Loucy (cell line): ENCODE data around the gene TMEM156.

Source experiments
- H2AFZ ChIP-seq: fragments of 200-600 bp; sonication (generic); 2 replicates; pipeline ENCODE4 v1.6.0; 2016; ENCODE audit warnings: antibody characterized with exemption, mild to moderate bottlenecking, low read length, moderate library complexity
- H3F3A ChIP-seq: fragments of 200-600 bp; 2 replicates; pipeline ENCODE4 v1.6.0; 2016; ENCODE audit warnings: antibody characterized with exemption, low read depth, mild to moderate bottlenecking
- H3K27me3 ChIP-seq: fragments of 200-600 bp; sonication (generic); 2 replicates; pipeline ENCODE4 v1.6.1; 2014; ENCODE audit warnings: low read length, mild to moderate bottlenecking; ENCODE audit not compliant: insufficient read depth, poor library complexity, severe bottlenecking
- H3K36me3 ChIP-seq: fragments of 200-600 bp; sonication (generic); 2 replicates; pipeline ENCODE4 v1.6.1; 2016; ENCODE audit warnings: low read length; ENCODE audit not compliant: insufficient read depth
- H3K4me1 ChIP-seq: fragments of 200-600 bp; sonication (generic); 2 replicates; pipeline ENCODE4 v1.5.1; 2014; ENCODE audit warnings: low read length, mild to moderate bottlenecking; ENCODE audit not compliant: insufficient read depth, poor library complexity, severe bottlenecking
- H3K4me2 ChIP-seq: fragments of 200-600 bp; sonication (generic); 2 replicates; pipeline ENCODE4 v1.6.0; 2014; ENCODE audit warnings: antibody characterized with exemption, low read length, low read depth, mild to moderate bottlenecking; ENCODE audit not compliant: poor library complexity, severe bottlenecking
- H3K4me3 ChIP-seq: fragments of 200-600 bp; sonication (generic); 2 replicates; pipeline ENCODE4 v1.5.1; 2014; ENCODE audit warnings: low read length, mild to moderate bottlenecking, mixed read lengths; ENCODE audit not compliant: poor library complexity, severe bottlenecking
- H3K79me2 ChIP-seq: fragments of 200-600 bp; sonication (generic); 2 replicates; pipeline ENCODE4 v1.6.1; 2014; ENCODE audit warnings: low read length; ENCODE audit not compliant: insufficient read depth
- H3K9ac ChIP-seq: fragments of 200-600 bp; sonication (generic); 2 replicates; pipeline ENCODE4 v1.6.0; 2014; ENCODE audit warnings: mild to moderate bottlenecking, low read depth, low read length, moderate library complexity; ENCODE audit not compliant: poor library complexity, severe bottlenecking
- H3K9me2 ChIP-seq: fragments of 200-600 bp; sonication (generic); replicated peaks from 2 replicates; pipeline ENCODE4 v1.6.1; 2016; ENCODE audit warnings: low read depth, low read length, mixed read lengths
- H3K9me3 ChIP-seq: fragments of 200-600 bp; sonication (generic); 2 replicates; pipeline ENCODE4 v1.6.1; 2014; ENCODE audit warnings: mild to moderate bottlenecking, antibody characterized with exemption, low read length, low read depth; ENCODE audit not compliant: insufficient read depth
- H4K20me1 ChIP-seq: fragments of 200-600 bp; sonication (generic); 2 replicates; pipeline ENCODE4 v1.6.0; 2014; ENCODE audit warnings: antibody characterized with exemption, low read length, mild to moderate bottlenecking; ENCODE audit not compliant: insufficient read depth, poor library complexity, severe bottlenecking
- EZH2phosphoT487 ChIP-seq: fragments of 200-600 bp; IDR thresholded peaks from 2 replicates; pipeline ENCODE4 v1.6.1; 2018; ENCODE audit warnings: antibody characterized with exemption, mild to moderate bottlenecking, moderate library complexity, borderline replicate concordance
- TF ChIP-seq, protein P1 (sequence below): fragments of 200-600 bp; sonication (generic); conservative IDR thresholded peaks from 2 replicates; pipeline ENCODE4 v1.5.1; 2014; ENCODE audit warnings: mild to moderate bottlenecking, antibody characterized with exemption, low read length

Gene TMEM156

GRCh38 chr4:38919494-38919893 is 112.7 kb downstream of the TMEM156 start:
- no peaks in the 10 kb centered on the region for H3F3A ChIP-seq
- no peaks in the 10 kb centered on the region for H4K20me1 ChIP-seq
- no peaks in the 10 kb centered on the region for H3K9me3 ChIP-seq
- no peak overlapping the region for H3K4me3 ChIP-seq
- no peaks in the 10 kb centered on the region for H3K36me3 ChIP-seq
- H3K9ac ChIP-seq, result no peak overlapping the region
- peaks cover 18% of the 10 kb centered on the region for H3K4me1 ChIP-seq
- no peaks in the 10 kb centered on the region for H3K79me2 ChIP-seq
- H2AFZ ChIP-seq, result no peak overlapping the region
- no peaks in the 10 kb centered on the region for H3K9me2 ChIP-seq
- no peak for TF ChIP-seq EZH2phosphoT487
- TF ChIP-seq, protein P1, sequence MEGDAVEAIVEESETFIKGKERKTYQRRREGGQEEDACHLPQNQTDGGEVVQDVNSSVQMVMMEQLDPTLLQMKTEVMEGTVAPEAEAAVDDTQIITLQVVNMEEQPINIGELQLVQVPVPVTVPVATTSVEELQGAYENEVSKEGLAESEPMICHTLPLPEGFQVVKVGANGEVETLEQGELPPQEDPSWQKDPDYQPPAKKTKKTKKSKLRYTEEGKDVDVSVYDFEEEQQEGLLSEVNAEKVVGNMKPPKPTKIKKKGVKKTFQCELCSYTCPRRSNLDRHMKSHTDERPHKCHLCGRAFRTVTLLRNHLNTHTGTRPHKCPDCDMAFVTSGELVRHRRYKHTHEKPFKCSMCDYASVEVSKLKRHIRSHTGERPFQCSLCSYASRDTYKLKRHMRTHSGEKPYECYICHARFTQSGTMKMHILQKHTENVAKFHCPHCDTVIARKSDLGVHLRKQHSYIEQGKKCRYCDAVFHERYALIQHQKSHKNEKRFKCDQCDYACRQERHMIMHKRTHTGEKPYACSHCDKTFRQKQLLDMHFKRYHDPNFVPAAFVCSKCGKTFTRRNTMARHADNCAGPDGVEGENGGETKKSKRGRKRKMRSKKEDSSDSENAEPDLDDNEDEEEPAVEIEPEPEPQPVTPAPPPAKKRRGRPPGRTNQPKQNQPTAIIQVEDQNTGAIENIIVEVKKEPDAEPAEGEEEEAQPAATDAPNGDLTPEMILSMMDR, result no peak
- H3K4me2 ChIP-seq, result no peak overlapping the region
- H3K27me3 ChIP-seq, result no peaks in the 10 kb centered on the region

DNA sequence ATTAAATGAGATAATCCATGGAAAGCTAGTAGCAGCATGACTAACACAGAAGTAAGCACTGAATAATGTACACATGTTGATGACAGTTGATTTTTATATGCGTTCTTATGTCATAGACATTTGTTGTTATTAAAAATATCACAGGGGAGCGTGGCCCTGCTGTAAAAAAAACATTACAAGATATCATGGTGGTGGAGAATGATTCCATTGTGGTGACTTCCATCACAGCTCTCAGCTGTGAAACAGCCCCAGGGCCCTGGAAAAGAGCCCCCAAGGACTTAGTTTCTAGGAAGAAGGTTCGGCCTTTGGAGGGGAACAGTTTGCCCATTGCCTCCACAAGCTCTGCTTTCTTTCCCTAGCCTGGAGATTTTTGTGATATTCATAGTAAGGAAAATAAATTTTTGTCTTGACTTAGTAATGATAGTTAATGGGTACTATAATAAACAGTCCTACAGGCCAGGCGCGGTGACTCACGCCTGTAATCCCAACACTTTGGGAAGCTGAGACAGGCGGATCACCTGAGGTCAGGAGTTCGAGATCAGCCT is 114.7 kb downstream of the TMEM156 start:
- H3K9me2 ChIP-seq, result no peaks in the 10 kb centered on the region
- TF ChIP-seq, protein P1, result no peak
- TF ChIP-seq EZH2phosphoT487, result no peak

More for the DNA sequence above, 114.7 kb downstream of the TMEM156 start:
- Histone ChIP-seq H2AFZ (no peak overlapping the region), H3K9me3 (no peaks in the 10 kb centered on the region), H3F3A (peaks cover 5% of the 10 kb centered on the region; the same call in 1 of the 2 replicates), H3K4me2 (no peak overlapping the region), H3K79me2 (no peaks in the 10 kb centered on the region), H3K9ac (no peak overlapping the region), H3K4me3 (no peak overlapping the region), H3K4me1 (peaks cover 24% of the 10 kb centered on the region), H3K36me3 (no peaks in the 10 kb centered on the region), H3K27me3 (no peaks in the 10 kb centered on the region), H4K20me1 (no peaks in the 10 kb centered on the region)
